HepG2 (cell line): Measurements from ENCODE around the gene OPRL1. TPM values are rescaled to one million over a fixed set of nuclear protein-coding genes. Genes with fewer than 3 reads are reported as not detected.

Source experiments
- CBX2 ChIP-seq, 2 experiments: fragments of 200-600 bp in 1 of 2; sonication (generic); formaldehyde crosslinking in 1 of 2; IDR thresholded peaks; 2 replicates each; pipeline versions ENCODE4 v1.7.0 to v1.8.1; 2018 to 2022; ENCODE audit warnings: low read depth in 2 of 2, low read length in 1 of 2, mild to moderate bottlenecking in 1 of 2, missing genetic modification reagents in 1 of 2
- FOXM1 ChIP-seq: sonication (generic); formaldehyde crosslinking; IDR thresholded peaks from 2 replicates; pipeline ENCODE4 v1.5.0; 2020; ENCODE audit warnings: missing genetic modification reagents
- GABPA ChIP-seq, 2 experiments: IDR thresholded peaks; 2 replicates each; pipeline ENCODE4 v1.6.1; 2011 to 2016; ENCODE audit warnings: low read depth in 2 of 2, low read length in 1 of 2, missing biosample characterization in 1 of 2, missing genetic modification characterization in 1 of 2
- NBN ChIP-seq: fragments of 450-650 bp; conservative IDR thresholded peaks from 2 replicates; pipeline ENCODE4 v1.6.1; 2017
- NONO ChIP-seq, 2 experiments: fragments of 450-650 bp in 1 of 2; sonication (generic) in 1 of 2; formaldehyde crosslinking in 1 of 2; IDR thresholded peaks in 1 of 2; conservative IDR thresholded peaks in 1 of 2; 2 replicates each; pipeline versions ENCODE4 v1.6.1 to v1.8.0; 2017 to 2022; ENCODE audit warnings: mild to moderate bottlenecking in 1 of 2, missing genetic modification reagents in 1 of 2, moderate library complexity in 1 of 2
- RERE ChIP-seq: IDR thresholded peaks from 2 replicates; pipeline ENCODE4 v1.6.1; 2016; ENCODE audit warnings: low read depth, missing genetic modification reagents, missing compliant biosample characterization
- TEAD3 ChIP-seq: optimal IDR thresholded peaks from 2 replicates; pipeline ENCODE3; 2016; ENCODE audit warnings: borderline replicate concordance
- THAP8 ChIP-seq: sonication (generic); formaldehyde crosslinking; IDR thresholded peaks from 2 replicates; pipeline ENCODE4 v1.5.1; 2020; ENCODE audit warnings: missing genetic modification reagents, mild to moderate bottlenecking, borderline replicate concordance
- TP53 ChIP-seq: sonication (generic); formaldehyde crosslinking; conservative IDR thresholded peaks from 2 replicates; pipeline ENCODE4 v1.4.0; 2020; ENCODE audit warnings: missing genetic modification reagents
- ZKSCAN8 ChIP-seq: IDR thresholded peaks from 2 replicates; pipeline ENCODE4 v1.6.1; 2016; ENCODE audit warnings: borderline replicate concordance, missing genetic modification reagents, missing compliant biosample characterization
- ZNF10 ChIP-seq: sonication (generic); formaldehyde crosslinking; IDR thresholded peaks from 2 replicates; pipeline ENCODE4 v1.4.0; 2020; ENCODE audit warnings: mild to moderate bottlenecking, low read depth, missing genetic modification reagents, borderline replicate concordance
- ZNF432 ChIP-seq: sonication (generic); formaldehyde crosslinking; IDR thresholded peaks from 2 replicates; pipeline ENCODE4 v1.5.0; 2020; ENCODE audit warnings: missing genetic modification reagents, mild to moderate bottlenecking, borderline replicate concordance
- ZNF446 ChIP-seq: sonication (generic); formaldehyde crosslinking; IDR thresholded peaks from 2 replicates; pipeline ENCODE4 v1.5.0; 2020; ENCODE audit warnings: mild to moderate bottlenecking, missing genetic modification reagents
- ZNF784 ChIP-seq: sonication (generic); formaldehyde crosslinking; IDR thresholded peaks from 2 replicates; pipeline ENCODE4 v1.5.1; 2020; ENCODE audit warnings: missing genetic modification reagents, mild to moderate bottlenecking, borderline replicate concordance
- polyA plus RNA-seq, 8 experiments: library from polyadenylated mRNA; depleted of rRNA in 3 of 8; stranded (reverse) in 7 of 8; unstranded in 1 of 8; fragments of >200 nt; fragmentation: Illumina TruSeq in 4 of 8; extraction: Trizol in 4 of 8; gene quantifications; 2 replicates each; pipeline versions ENCODE4 v1.2.1 to v1.2.3, GENCODE V29; 2011 to 2016; ENCODE audit warnings: low read depth in 4 of 8, missing spikeins in 1 of 8, mixed read lengths in 1 of 8; ENCODE audit not compliant: insufficient read depth in 1 of 8
- total RNA-seq, 5 experiments: library from RNA; depleted of rRNA; stranded (reverse); fragments of >200 nt; fragmentation: Illumina TruSeq; extraction: Trizol; gene quantifications; 2 replicates each; pipeline ENCODE4 v1.2.3, GENCODE V29; 2016; ENCODE audit warnings: low read depth in 1 of 5
- TF ChIP-seq, protein P1 (sequence below): sonication (generic); formaldehyde crosslinking; IDR thresholded peaks from 2 replicates; pipeline ENCODE4 v1.4.0; 2020; ENCODE audit warnings: missing genetic modification reagents

The OPRL1 gene
- total and polyA plus RNA-seq, 2 of the 13 experiments (the other 11 are each of a cell fraction or from before 2014, with no cell fraction given) = 0.35 to 0.71 TPM

GRCh38 chr20:64041040-64041780 is 38.7 kb upstream of the OPRL1 start (continued):
- TF ChIP-seq ZNF432 (CRISPR knock-in tag) (no peak), ZNF10 (no peak), NONO (IDR thresholded peaks at IDR 0.05) (no peak), NONO (CRISPR knock-in tag; conservative IDR thresholded peaks at IDR 0.05) (peak; percentile 58), FOXM1 (CRISPR knock-in tag) (no peak), ZNF446 (CRISPR knock-in tag) (no peak; the same call in 1 of the 2 replicates), TEAD3 (CRISPR knock-in tag) (peak; percentile 58), RERE (CRISPR knock-in tag) (no peak), ZNF784 (CRISPR knock-in tag) (no peak), NBN (no peak), CBX2 (IDR thresholded peaks at IDR 0.05; ENCODE audit: low read depth, low read length) (no peak), CBX2 (CRISPR knock-in tag; IDR thresholded peaks at IDR 0.05; ENCODE audit: low read depth) (0 out of 2 replicates have a peak, but pooled peaks have one; percentile 55), TP53 (CRISPR knock-in tag) (0 out of 2 replicates have a peak, but pooled peaks have one; percentile 30), ZKSCAN8 (no peak; the same call in 1 of the 2 replicates), THAP8 (CRISPR knock-in tag) (peak; percentile 62; the same call in 1 of the 2 replicates), GABPA (IDR thresholded peaks at IDR 0.05; ENCODE audit: low read depth, low read length) (no peak), GABPA (CRISPR knock-in tag; IDR thresholded peaks at IDR 0.05; ENCODE audit: low read depth) (0 out of 2 replicates have a peak, but pooled peaks have one; percentile 6)
- TF ChIP-seq, protein P1, sequence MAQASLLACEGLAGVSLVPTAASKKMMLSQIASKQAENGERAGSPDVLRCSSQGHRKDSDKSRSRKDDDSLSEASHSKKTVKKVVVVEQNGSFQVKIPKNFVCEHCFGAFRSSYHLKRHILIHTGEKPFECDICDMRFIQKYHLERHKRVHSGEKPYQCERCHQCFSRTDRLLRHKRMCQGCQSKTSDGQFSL = peak; percentile 81; the same call in 1 of the 2 replicates
